Embryonic facial prominence (tissue), 1 donor: Measurements from ENCODE around the gene PITPNC1.
"Not testable (repeated sequence)": the region's sequence is repeated elsewhere in the genome, so short reads cannot be mapped to it uniquely, and the experiment has no call there.

Source experiments
- DNase-seq: peaks from one replicate; pipeline ENCODE4 v3.0.0-alpha.2; 2016; ENCODE audit errors: extremely low spot score

Gene PITPNC1

GRCh38 chr17:67725373-67725791, 348.3 kb downstream of the PITPNC1 start:
- DNase-seq: no peak

- no peak for DNase-seq
Measured at GRCh38 chr17:67725807-67726206, 348.7 kb downstream of the PITPNC1 start.

GRCh38 chr17:67727152-67728039, 350.3 kb downstream of the PITPNC1 start:
- DNase-seq: not testable (repeated sequence)

- no peak for DNase-seq
Measured at GRCh38 chr17:67729903-67730302, 352.8 kb downstream of the PITPNC1 start.

GRCh38 chr17:67730731-67731130, 353.6 kb downstream of the PITPNC1 start:
- no peak for DNase-seq

GRCh38 chr17:67733449-67733848, 356.4 kb downstream of the PITPNC1 start:
- DNase-seq: no peak

GRCh38 chr17:67737145-67737544, 360.1 kb downstream of the PITPNC1 start:
- no peak for DNase-seq

GRCh38 chr17:67742025-67742424, 364.9 kb downstream of the PITPNC1 start:
- DNase-seq: no peak
